H1 (cell line): ENCODE results near the gene SMLR1. TPM values are rescaled to one million over a fixed set of nuclear protein-coding genes. Genes with fewer than 3 reads are reported as not detected.

Experiments used
- CTCF ChIA-PET: fragments of 300-600 bp; sonication (Branson Sonifier 250); formaldehyde crosslinking; loops from one replicate; lab custom pipeline; 2021; ENCODE audit not compliant: partially characterized antibody; lab: Charles Lee
- POLR2A ChIA-PET: fragments of 300-600 bp; sonication (Branson Sonifier 250); formaldehyde crosslinking; loops from one replicate; lab custom pipeline; 2021; ENCODE audit warnings: inconsistent platforms; ENCODE audit not compliant: partially characterized antibody; lab: Charles Lee
- DNase-seq, 2 experiments: peaks; one replicate each; pipeline versions ENCODE4 v3.0.0 to v3.0.0-alpha.2; 2010 to 2022; ENCODE audit warnings: low spot score in 2 of 2, low read depth in 1 of 2, mixed read lengths in 1 of 2
- FAIRE-seq: peaks from 2 replicates; lab custom pipeline; 2011; peaks lifted over from hg19 to GRCh38; lab: Jason Lieb, UNC
- H2AFZ ChIP-seq: 2 replicates; pipeline ENCODE4 v1.8.1; 2012; ENCODE audit warnings: low read length, inconsistent platforms
- H2AK5ac ChIP-seq: 2 replicates; pipeline ENCODE4 v1.6.1; 2013; ENCODE audit warnings: low read depth, low read length
- H2BK120ac ChIP-seq: replicated peaks from 2 replicates; pipeline ENCODE3; 2013; ENCODE audit warnings: low read depth, low read length, inconsistent platforms
- H2BK12ac ChIP-seq: 2 replicates; pipeline ENCODE4 v1.6.1; 2013; ENCODE audit warnings: low read depth, low read length
- H2BK15ac ChIP-seq: 2 replicates; pipeline ENCODE4 v1.6.1; 2013; ENCODE audit warnings: low read length
- H2BK20ac ChIP-seq: 2 replicates; pipeline ENCODE4 v1.6.1; 2013; ENCODE audit warnings: low read length
- H2BK5ac ChIP-seq: 2 replicates; pipeline ENCODE4 v1.6.1; 2013; ENCODE audit warnings: low read depth, low read length
- H3K14ac ChIP-seq: 2 replicates; pipeline ENCODE4 v1.6.1; 2013; ENCODE audit warnings: inconsistent platforms; ENCODE audit not compliant: insufficient read length
- H3K18ac ChIP-seq: 2 replicates; pipeline ENCODE4 v1.6.1; 2013; ENCODE audit warnings: low read length; ENCODE audit errors: extremely low read depth
- H3K23ac ChIP-seq: 2 replicates; pipeline ENCODE4 v1.6.1; 2013; ENCODE audit warnings: inconsistent platforms; ENCODE audit not compliant: insufficient read length
- H3K23me2 ChIP-seq: 2 replicates; pipeline ENCODE4 v1.6.1; 2013; ENCODE audit warnings: low read depth, low read length
- H3K27ac ChIP-seq: 2 replicates; pipeline ENCODE4 v1.6.1; 2011; ENCODE audit warnings: low read depth, low read length, inconsistent platforms
- H3K27me3 ChIP-seq, 4 experiments: replicated peaks in 1 of 4; 1 replicate in 1 of 4; 2 replicates in 3 of 4; pipeline versions ENCODE4 v1.6.1 to v1.8.1; 2011 to 2013; ENCODE audit warnings: low read length in 3 of 4, mild to moderate bottlenecking in 3 of 4, inconsistent platforms in 2 of 4, mixed read lengths in 2 of 4, moderate library complexity in 1 of 4; ENCODE audit not compliant: control insufficient read depth in 3 of 4, insufficient read depth in 3 of 4; ENCODE audit errors: extremely low read depth in 1 of 4
- H3K36me3 ChIP-seq, 4 experiments: 2 replicates each; pipeline versions ENCODE4 v1.6.1 to v1.8.1; 2011 to 2013; ENCODE audit warnings: mild to moderate bottlenecking in 4 of 4, low read length in 3 of 4, moderate library complexity in 2 of 4, control low read depth in 1 of 4, inconsistent platforms in 1 of 4; ENCODE audit not compliant: insufficient read depth in 4 of 4, control insufficient read depth in 2 of 4
- H3K4ac ChIP-seq: replicated peaks from 2 replicates; pipeline ENCODE3; 2013; ENCODE audit warnings: low read length, low read depth, mixed read lengths, inconsistent platforms; ENCODE audit not compliant: insufficient read length
- H3K4me1 ChIP-seq, 4 experiments: replicated peaks in 1 of 4; 1 replicate in 1 of 4; 2 replicates in 3 of 4; pipeline versions ENCODE4 v1.6.1 to v1.8.1; 2011 to 2013; ENCODE audit warnings: low read length in 3 of 4, inconsistent platforms in 2 of 4, mixed read lengths in 1 of 4; ENCODE audit not compliant: insufficient read depth in 4 of 4, control insufficient read depth in 3 of 4
- H3K4me2 ChIP-seq, 2 experiments: 2 replicates each; pipeline versions ENCODE4 v1.6.1 to v1.8.1; 2011 to 2013; ENCODE audit warnings: low read depth in 2 of 2, low read length in 2 of 2, control low read depth in 1 of 2, inconsistent platforms in 1 of 2, mild to moderate bottlenecking in 1 of 2; ENCODE audit not compliant: insufficient read depth in 1 of 2
- H3K4me3 ChIP-seq, 4 experiments: fragments of 200-600, 300-600 bp in 1 of 4; sonication (generic), shearing (Covaris generic), sonication (Bioruptor Twin) in 1 of 4; 2 replicates each; pipeline versions ENCODE4 v1.5.1 to v1.8.1; 2011 to 2016; ENCODE audit warnings: low read length in 4 of 4, low read depth in 3 of 4, control low read depth in 2 of 4, inconsistent platforms in 2 of 4, mild to moderate bottlenecking in 2 of 4, mixed read lengths in 1 of 4, moderate library complexity in 1 of 4; ENCODE audit not compliant: insufficient read depth in 2 of 4; ENCODE audit errors: extremely low read depth in 1 of 4
- H3K56ac ChIP-seq: replicated peaks from 2 replicates; pipeline ENCODE3; 2013; ENCODE audit warnings: low read depth, mild to moderate bottlenecking, mixed read lengths, low read length, inconsistent platforms; ENCODE audit not compliant: insufficient read length
- H3K79me1 ChIP-seq: 2 replicates; pipeline ENCODE4 v1.6.1; 2013; ENCODE audit warnings: low read depth, low read length, control low read depth
- H3K79me2 ChIP-seq, 2 experiments: 2 replicates each; pipeline versions ENCODE4 v1.6.1 to v1.8.1; 2012 to 2013; ENCODE audit warnings: low read length in 2 of 2, mild to moderate bottlenecking in 2 of 2, inconsistent platforms in 1 of 2; ENCODE audit not compliant: insufficient read depth in 2 of 2, control insufficient read depth in 1 of 2
- H3K9ac ChIP-seq, 4 experiments: replicated peaks in 1 of 4; 1 replicate in 1 of 4; 2 replicates in 3 of 4; pipeline versions ENCODE4 v1.6.1 to v1.8.1; 2011 to 2013; ENCODE audit warnings: low read depth in 3 of 4, low read length in 3 of 4, control low read depth in 2 of 4, mild to moderate bottlenecking in 2 of 4, moderate library complexity in 2 of 4, inconsistent platforms in 1 of 4; ENCODE audit errors: extremely low read depth in 1 of 4
- H3K9me3 ChIP-seq, 2 experiments: 2 replicates each; pipeline versions ENCODE4 v1.6.1 to v1.8.1; 2012 to 2013; ENCODE audit warnings: mild to moderate bottlenecking in 2 of 2, moderate library complexity in 2 of 2, control low read depth in 1 of 2, inconsistent platforms in 1 of 2, low read depth in 1 of 2, low read length in 1 of 2, mixed read lengths in 1 of 2; ENCODE audit not compliant: insufficient read depth in 2 of 2
- H4K20me1 ChIP-seq, 2 experiments: replicated peaks in 1 of 2; 2 replicates each; pipeline versions ENCODE3 to v1.8.1; 2011 to 2013; ENCODE audit warnings: inconsistent platforms in 2 of 2, low read length in 2 of 2, mild to moderate bottlenecking in 1 of 2; ENCODE audit not compliant: insufficient read depth in 2 of 2, control insufficient read depth in 1 of 2
- H4K5ac ChIP-seq: 2 replicates; pipeline ENCODE4 v1.6.1; 2013; ENCODE audit warnings: low read length, low read depth, mixed read lengths, inconsistent platforms; ENCODE audit not compliant: insufficient read length
- H4K8ac ChIP-seq: 2 replicates; pipeline ENCODE4 v1.8.0; 2013; ENCODE audit warnings: mild to moderate bottlenecking, moderate library complexity, low read length, inconsistent platforms; ENCODE audit not compliant: insufficient read depth; ENCODE audit errors: extremely low read depth
- H4K91ac ChIP-seq: replicated peaks from 2 replicates; pipeline ENCODE3; 2013; ENCODE audit warnings: low read length, mixed read lengths, inconsistent platforms; ENCODE audit not compliant: insufficient read length
- EGR1 ChIP-seq: IDR thresholded peaks from 2 replicates; pipeline ENCODE4 v1.6.1; 2011; ENCODE audit warnings: low read depth, low read length, borderline replicate concordance
- WGBS, 2 experiments: shearing (Covaris generic) in 1 of 2; methylation state at CpG; one replicate each; pipeline versions ENCODE4 v1.1.6 to v1.1.7; 2013 to 2015; ENCODE audit warnings: low lambda C conversion rate in 2 of 2, mixed read lengths in 2 of 2, inconsistent platforms in 1 of 2, low coverage in 1 of 2, missing lambda C conversion rate in 1 of 2; ENCODE audit not compliant: insufficient replicate concordance in 2 of 2, insufficient coverage in 1 of 2, insufficient read length in 1 of 2; ENCODE audit errors: extremely low coverage in 1 of 2, missing lambda C conversion rate in 1 of 2; 5-methylcytosine and 5-hydroxymethylcytosine counted together
- polyA plus RNA-seq, 7 experiments: library from polyadenylated mRNA; depleted of rRNA in 3 of 7; stranded (reverse) in 5 of 7; unstranded in 2 of 7; fragments of >200 nt in 5 of 7; fragments of 200-250 nt in 2 of 7; gene quantifications; 1 replicate in 5 of 7; 2 replicates in 1 of 7; 4 replicates in 1 of 7; pipeline versions ENCODE4 v1.2.1 to v1.2.3, GENCODE V29; 2011 to 2013; ENCODE audit warnings: missing spikeins in 2 of 7, mixed read lengths in 2 of 7
- total RNA-seq: library from RNA; stranded (reverse); fragmentation: NEBNext Ultra II Directional; extraction: Animal tissue kit (Norgen Biotek cat#: 25700); gene quantifications from 2 replicates; pipeline ENCODE4 v1.2.1, GENCODE V29; 2021

Gene SMLR1
- total and polyA plus RNA-seq, 2 of the 8 experiments (the other 6 are each of a cell fraction or from before 2014, with no cell fraction given), result not detected

DNA sequence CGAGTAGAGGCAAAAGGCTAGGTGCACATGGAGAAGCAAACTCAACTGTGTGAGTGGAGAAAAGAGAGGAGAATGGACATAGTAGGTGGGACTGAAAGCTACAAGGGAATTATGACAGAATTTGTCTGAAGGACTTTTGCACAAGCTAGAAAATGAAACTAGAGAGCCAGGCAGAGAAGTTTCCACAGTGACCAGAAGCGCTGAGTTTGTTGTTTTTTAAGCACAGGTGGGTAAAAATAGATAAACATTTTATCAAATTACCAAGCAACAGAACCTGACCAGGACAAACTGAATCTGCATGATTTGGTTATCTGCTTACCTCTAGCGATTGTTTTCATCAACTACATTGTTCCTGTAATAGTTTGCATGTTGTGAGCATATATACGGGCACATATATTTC is 38.6 kb downstream of the SMLR1 start:
- DNase-seq, result no peak
- Histone ChIP-seq H3K4me3 (no peak overlapping the region), H3K23me2 (no peaks in the 10 kb centered on the region), H3K9ac (no peak overlapping the region), H4K20me1 (no peaks in the 10 kb centered on the region), H2BK120ac (no peak overlapping the region), H3K18ac (no peak overlapping the region), H4K5ac (no peak overlapping the region), H2AFZ (no peak overlapping the region), H3K23ac (no peak overlapping the region), H4K8ac (no peak overlapping the region), H3K4me2 (no peak overlapping the region), H2AK5ac (no peak overlapping the region), H2BK12ac (no peak overlapping the region), H3K14ac (no peak overlapping the region), H3K56ac (no peak overlapping the region), H3K79me1 (no peaks in the 10 kb centered on the region), H3K79me2 (no peaks in the 10 kb centered on the region), H2BK5ac (no peak overlapping the region), H4K91ac (no peak overlapping the region), H3K4me1 (no peaks in the 10 kb centered on the region; a peak in 1 of 7 replicates), H3K27ac (no peak overlapping the region), H3K36me3 (peaks cover 0 to 3% (median 0%) of the 10 kb centered on the region in 4 experiments; a peak in 1 of 8 replicates), H3K9me3 (no peaks in the 10 kb centered on the region), H3K27me3 (no peaks in the 10 kb centered on the region), H3K4ac (no peak overlapping the region), H2BK20ac (no peak overlapping the region), H2BK15ac (no peak overlapping the region)
- FAIRE-seq, result no peak
- WGBS, 2 experiments, result 96% methylated on average over 4 of the region's 4 CpGs; no CpG with 5 or more reads in 1 of the 2 experiments
- ChIA-PET POLR2A (no interaction called here), CTCF (no interaction called here)
- no peak for TF ChIP-seq EGR1
